HG03520 (cell line): Measurements from ENCODE around the gene AGK.

Experiments
- ATAC-seq: cut with Tn5 transposase; IDR thresholded peaks from one replicate; pipeline ENCODE4 v1.9.1; 2021; ENCODE audit warnings: mild to moderate bottlenecking, moderate library complexity; ENCODE audit not compliant: unreplicated experiment

The AGK gene

GRCh38 chr7:141551094-141551781, at the start of gene AGK:
Gene AGK (plus strand): TSS chr7:141551410. CDS start chr7:141555467, 4,057 bp downstream.
- ATAC-seq, result peak; percentile 91

- ATAC-seq, result no peak
Measured at GRCh38 chr7:141501451-141501850, 49.8 kb upstream of the AGK start.

GRCh38 chr7:141511316-141511675, 39.9 kb upstream of the AGK start:
- no peak for ATAC-seq

GRCh38 chr7:141511676-141512396, 39.4 kb upstream of the AGK start:
- ATAC-seq, result no peak

- no peak for ATAC-seq
Measured at GRCh38 chr7:141512597-141512996, 38.6 kb upstream of the AGK start.

GRCh38 chr7:141513720-141514119, 37.5 kb upstream of the AGK start:
- ATAC-seq, result no peak

- no peak for ATAC-seq
Measured at GRCh38 chr7:141515941-141516340, 35.3 kb upstream of the AGK start.

GRCh38 chr7:141519623-141520022, 31.6 kb upstream of the AGK start:
- no peak for ATAC-seq

- no peak for ATAC-seq
Measured at GRCh38 chr7:141522657-141523342, 28.4 kb upstream of the AGK start.

GRCh38 chr7:141525973-141526514, 25.2 kb upstream of the AGK start:
- ATAC-seq, result no peak

GRCh38 chr7:141527076-141527475, 24.1 kb upstream of the AGK start:
- ATAC-seq, result no peak

- ATAC-seq, result no peak
Measured at GRCh38 chr7:141528399-141528798, 22.8 kb upstream of the AGK start.

GRCh38 chr7:141533149-141533949, 17.9 kb upstream of the AGK start:
- no peak for ATAC-seq

GRCh38 chr7:141534757-141535737, 16.2 kb upstream of the AGK start:
- ATAC-seq, result no peak

GRCh38 chr7:141537906-141538305, 13.3 kb upstream of the AGK start:
- no peak for ATAC-seq

GRCh38 chr7:141541375-141541774, 9.8 kb upstream of the AGK start:
- no peak for ATAC-seq

GRCh38 chr7:141544831-141545230, 6.4 kb upstream of the AGK start:
- ATAC-seq, result no peak

GRCh38 chr7:141549582-141549981, 1.6 kb upstream of the AGK start:
- ATAC-seq, result no peak

GRCh38 chr7:141550386-141551093, 670 bp upstream of the AGK start:
- ATAC-seq, result no peak
